ENCODE data around the gene OAS2. TPM values are rescaled to one million over a fixed set of nuclear protein-coding genes. Genes with fewer than 3 reads are reported as not detected.

The OAS2 gene
- total and polyA plus RNA-seq, 2 of the 8 experiments (the other 6 are each of a cell fraction or from before 2014, with no cell fraction given), result 0.06 TPM; not detected in 1

- no peak for DNase-seq (ENCODE audit: low read depth in 1 of 2, low spot score in 2 of 2)
- 93% methylated on average over 5 of the region's 5 CpGs; no CpG with 5 or more reads in 1 of the 2 experiments for WGBS, 2 experiments (ENCODE audit: extremely low coverage in 1 of 2, insufficient coverage in 1 of 2, insufficient read length in 1 of 2, insufficient replicate concordance in 2 of 2, low coverage in 1 of 2, low lambda C conversion rate in 2 of 2, missing lambda C conversion rate in 1 of 2)
Measured at GRCh38 chr12:112947761-112948160, 30.6 kb upstream of the OAS2 start.

More at GRCh38 chr12:112947761-112948160, 30.6 kb upstream of the OAS2 start:
- Histone ChIP-seq H3K4me1 (replicated peaks in 1 of 4; ENCODE audit: control insufficient read depth in 3 of 4, insufficient read depth in 4 of 4, low read length in 3 of 4) (0 out of 7 replicates have a peak, but pooled peaks cover 0 to 3% (median 0%) of the 10 kb centered on the region in 4 experiments), H4K8ac (ENCODE audit: extremely low read depth, insufficient read depth, low read length) (no peak overlapping the region), H4K91ac (replicated peaks; ENCODE audit: insufficient read length, low read length) (no peak overlapping the region), H2AFZ (ENCODE audit: low read length) (no peak overlapping the region), H3K27me3 (replicated peaks in 1 of 4; ENCODE audit: control insufficient read depth in 3 of 4, extremely low read depth in 1 of 4, insufficient read depth in 3 of 4, low read length in 3 of 4) (no peaks in the 10 kb centered on the region), H3K4me2 (ENCODE audit: insufficient read depth in 1 of 2, low read depth in 2 of 2, low read length in 2 of 2) (no peak overlapping the region), H3K4ac (replicated peaks; ENCODE audit: insufficient read length, low read depth, low read length) (no peak overlapping the region), H3K9ac (replicated peaks in 1 of 4; ENCODE audit: extremely low read depth in 1 of 4, low read depth in 3 of 4, low read length in 3 of 4) (no peak overlapping the region), H4K20me1 (replicated peaks in 1 of 2; ENCODE audit: control insufficient read depth in 1 of 2, insufficient read depth in 2 of 2, low read length in 2 of 2) (no peaks in the 10 kb centered on the region), H2BK20ac (ENCODE audit: low read length) (no peak overlapping the region), H2BK5ac (ENCODE audit: low read depth, low read length) (no peak overlapping the region), H3K27ac (ENCODE audit: low read depth, low read length) (no peak overlapping the region), H3K14ac (ENCODE audit: insufficient read length) (no peak overlapping the region), H2BK12ac (ENCODE audit: low read depth, low read length) (no peak overlapping the region), H2BK15ac (ENCODE audit: low read length) (no peak overlapping the region), H3K79me1 (ENCODE audit: low read depth, low read length) (no peaks in the 10 kb centered on the region), H2BK120ac (replicated peaks; ENCODE audit: low read depth, low read length) (no peak overlapping the region), H3K18ac (ENCODE audit: extremely low read depth, low read length) (no peak overlapping the region), H3K36me3 (ENCODE audit: control insufficient read depth in 2 of 4, insufficient read depth in 4 of 4, low read length in 3 of 4) (no peaks in the 10 kb centered on the region), H3K4me3 (ENCODE audit: extremely low read depth in 1 of 4, insufficient read depth in 2 of 4, low read depth in 3 of 4, low read length in 4 of 4) (no peak overlapping the region), H4K5ac (ENCODE audit: insufficient read length, low read depth, low read length) (no peak overlapping the region), H3K23ac (ENCODE audit: insufficient read length) (no peak overlapping the region), H3K79me2 (ENCODE audit: control insufficient read depth in 1 of 2, insufficient read depth in 2 of 2, low read length in 2 of 2) (no peaks in the 10 kb centered on the region), H3K23me2 (ENCODE audit: low read depth, low read length) (no peaks in the 10 kb centered on the region), H3K56ac (replicated peaks; ENCODE audit: insufficient read length, low read depth, low read length) (no peak overlapping the region), H3K9me3 (ENCODE audit: insufficient read depth in 2 of 2, low read depth in 1 of 2, low read length in 1 of 2) (no peaks in the 10 kb centered on the region), H2AK5ac (ENCODE audit: low read depth, low read length) (no peak overlapping the region)
- POLR2A ChIA-PET (ENCODE audit: partially characterized antibody), result no interaction called here
- TF ChIP-seq PHF8 (conservative IDR thresholded peaks at IDR 0.05; ENCODE audit: low read depth, low read length) (no peak), BRCA1 (IDR thresholded peaks at IDR 0.05; ENCODE audit: low read depth, low read length) (no peak), KDM1A (IDR thresholded peaks at IDR 0.05; ENCODE audit: borderline replicate concordance, low read length) (0 out of 2 replicates have a peak, but pooled peaks have one; percentile 5), GTF2F1 (IDR thresholded peaks at IDR 0.05; ENCODE audit: borderline replicate concordance, low read depth, low read length) (no peak), CHD2 (IDR thresholded peaks at IDR 0.05; ENCODE audit: low read length) (no peak), YY1 (IDR thresholded peaks at IDR 0.05; ENCODE audit: low read depth, low read length) (no peak), SAP30 (IDR thresholded peaks at IDR 0.05; ENCODE audit: insufficient read depth, insufficient replicate concordance, low read length) (no peak)
- no peak for FAIRE-seq
- CTCF ChIA-PET (ENCODE audit: partially characterized antibody), result interaction anchor here (0.8 to 1.0 kb wide), 2 partner anchors 47 to 55 kb away, joined by 3 read pairs; no protein-coding TSS in a partner anchor
